ENCODE results near the gene MYMK.

MYMK gene

DNA sequence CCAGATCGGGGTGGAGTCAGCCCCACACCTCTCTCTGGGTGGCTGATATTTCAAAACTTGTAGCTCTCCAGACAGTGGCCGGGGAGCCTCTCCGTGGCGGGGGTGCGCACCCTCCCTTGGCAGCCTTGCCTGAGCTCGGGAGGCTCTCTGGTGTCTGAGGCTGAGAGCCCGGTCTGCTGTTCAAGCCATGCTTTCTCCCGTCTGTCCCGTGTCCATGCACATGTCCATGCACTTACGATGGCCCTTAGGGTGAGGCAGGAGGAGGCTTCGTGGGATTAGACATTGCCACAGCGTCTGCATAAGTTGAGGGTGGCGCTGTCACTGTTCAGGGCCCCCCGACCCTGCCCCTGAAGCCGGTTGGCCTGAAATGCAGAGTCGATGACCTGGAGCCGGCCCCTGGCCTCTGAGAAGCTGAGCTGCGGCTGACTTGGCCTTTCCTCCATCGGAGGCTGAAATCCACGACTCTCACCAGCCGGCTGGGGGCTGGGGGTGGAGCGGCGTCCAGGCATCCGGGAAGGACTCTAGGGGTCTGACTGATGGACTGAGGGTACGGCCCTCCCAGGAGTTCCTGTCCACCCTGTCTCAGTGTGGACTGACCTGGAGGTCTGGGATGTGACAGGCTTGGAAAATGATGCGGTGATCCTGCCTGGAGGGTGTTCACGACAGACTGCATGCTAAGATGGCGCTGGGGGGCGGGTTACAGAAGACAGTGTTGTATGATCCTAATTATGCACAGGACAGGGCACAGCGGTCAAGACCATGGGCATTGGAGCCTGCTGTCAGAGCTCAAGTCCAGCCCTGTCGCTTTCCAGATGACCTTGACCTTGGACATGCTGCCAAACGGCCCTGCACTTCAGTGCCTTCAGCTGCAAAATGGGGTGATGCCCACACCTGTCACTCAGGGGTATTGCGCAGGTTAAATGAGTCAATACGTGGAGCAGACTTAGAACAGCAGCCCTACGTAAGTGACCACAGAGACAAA lies 27.6 kb downstream of the MYMK start:
- no peak for DNase-seq

DNA sequence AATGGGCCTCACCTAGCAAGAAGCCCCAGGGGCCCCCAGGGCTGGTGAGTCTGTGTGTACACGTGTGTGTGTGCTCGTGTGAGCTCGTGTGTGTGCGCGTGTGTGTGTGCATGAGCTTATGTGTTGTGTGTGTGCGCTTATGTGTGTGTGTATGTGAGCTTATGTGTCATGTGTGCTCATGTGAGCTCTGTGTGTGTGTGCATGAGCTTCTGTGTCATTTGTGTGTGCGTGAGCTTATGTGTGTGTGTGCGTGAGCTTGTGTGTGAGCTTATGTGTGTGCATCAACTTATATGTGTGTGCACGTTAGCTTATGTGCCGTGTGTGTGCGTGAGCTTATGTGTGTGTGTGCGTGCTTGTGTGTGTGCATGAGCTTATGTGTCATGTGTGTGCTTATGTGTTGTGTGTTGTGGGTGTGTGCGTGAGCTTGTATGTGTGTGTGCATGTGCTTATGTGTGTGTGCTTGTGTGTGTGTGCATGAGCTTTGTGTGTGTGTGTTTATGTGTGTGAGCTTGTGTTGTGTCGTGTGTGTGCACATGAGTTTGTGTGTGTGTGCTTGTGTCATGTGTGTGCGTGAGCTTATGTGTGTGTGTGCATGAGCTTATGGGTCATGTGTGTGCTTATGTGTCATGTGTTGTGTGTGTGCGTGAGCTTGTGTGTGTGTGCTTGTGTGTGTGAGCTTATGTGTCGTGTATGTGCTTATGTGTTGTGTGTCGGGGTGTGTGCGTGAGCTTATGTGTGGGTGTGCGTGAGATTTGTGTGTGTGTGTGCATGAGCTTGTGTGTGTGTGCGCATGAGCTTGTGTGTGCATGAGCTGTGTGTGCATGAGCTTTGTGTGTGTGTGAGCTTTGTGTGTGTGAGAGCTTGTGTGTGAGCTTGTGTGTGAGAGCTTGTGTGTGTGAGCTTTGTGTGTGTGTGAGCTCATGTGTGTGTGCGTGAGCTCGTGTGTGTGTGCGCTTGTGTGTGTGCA lies 29.1 kb downstream of the MYMK start:
- no peak for DNase-seq

DNA sequence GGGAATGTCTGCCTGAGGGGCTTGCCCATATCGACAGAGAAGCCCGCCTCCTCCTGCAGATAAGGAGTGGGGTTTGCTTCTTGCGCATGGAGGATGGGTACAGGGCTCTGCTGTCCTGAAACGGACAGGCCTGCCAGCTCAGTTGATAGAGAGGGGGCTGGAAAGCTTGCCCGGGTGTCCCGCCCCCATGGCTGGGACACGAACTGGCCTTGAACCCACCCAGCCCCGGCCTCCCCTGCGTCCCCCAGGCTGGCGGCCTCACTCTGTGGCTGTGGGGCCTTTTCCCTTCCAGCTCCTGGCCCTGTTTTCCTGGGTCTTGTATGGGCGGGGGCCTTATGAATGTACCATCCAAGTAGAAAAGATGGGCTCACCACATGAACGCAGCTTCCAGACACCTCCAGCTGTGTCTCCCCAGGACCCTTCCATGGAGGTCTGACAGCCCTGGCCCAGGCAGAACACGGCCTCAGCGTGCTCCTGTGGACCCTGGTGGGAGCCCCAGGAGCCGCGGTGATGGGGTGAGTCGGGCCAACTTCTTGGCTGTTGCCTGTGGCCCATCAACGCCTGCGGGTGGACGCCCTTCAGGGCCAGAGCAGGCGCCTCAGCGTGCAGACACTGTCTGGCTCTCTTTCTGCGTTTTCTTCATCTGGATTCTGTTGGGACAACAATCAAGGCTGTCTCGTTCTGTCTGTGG lies 30.0 kb downstream of the MYMK start:
- DNase-seq: no peak

DNA sequence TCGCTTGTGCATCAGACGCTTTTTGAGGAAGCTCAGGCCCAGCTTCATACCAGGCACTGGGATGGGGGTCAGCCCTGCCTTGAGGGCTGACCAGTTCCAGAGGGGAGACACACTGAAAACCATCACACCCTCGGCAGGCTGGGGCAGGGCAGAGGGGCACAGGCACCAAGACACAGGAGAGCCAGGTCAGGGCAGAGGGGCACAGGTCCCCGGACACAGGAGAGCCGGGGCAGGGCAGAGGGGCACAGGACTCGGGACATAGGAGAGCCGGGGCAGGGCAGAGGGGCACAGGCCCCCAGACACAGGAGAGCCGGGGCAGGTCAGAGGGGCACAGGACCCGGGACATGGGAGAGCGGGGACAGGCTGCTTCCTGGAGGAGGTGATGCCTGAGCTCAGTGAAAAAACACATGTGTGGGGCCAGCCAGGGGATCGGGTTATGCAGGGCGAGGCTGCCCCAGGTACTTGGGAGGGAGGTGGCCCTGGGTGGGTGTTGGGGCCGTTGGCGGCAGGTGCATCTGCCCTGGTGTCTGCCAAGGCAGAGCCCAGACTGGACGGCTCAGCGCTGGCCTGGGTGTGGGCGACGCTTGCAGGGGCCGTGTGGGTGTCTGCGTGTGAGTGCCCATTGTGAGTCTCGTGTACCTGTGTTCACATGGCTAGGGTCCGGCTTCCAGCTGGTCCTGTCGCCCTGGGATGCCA lies 30.8 kb downstream of the MYMK start:
- DNase-seq: no peak

DNA sequence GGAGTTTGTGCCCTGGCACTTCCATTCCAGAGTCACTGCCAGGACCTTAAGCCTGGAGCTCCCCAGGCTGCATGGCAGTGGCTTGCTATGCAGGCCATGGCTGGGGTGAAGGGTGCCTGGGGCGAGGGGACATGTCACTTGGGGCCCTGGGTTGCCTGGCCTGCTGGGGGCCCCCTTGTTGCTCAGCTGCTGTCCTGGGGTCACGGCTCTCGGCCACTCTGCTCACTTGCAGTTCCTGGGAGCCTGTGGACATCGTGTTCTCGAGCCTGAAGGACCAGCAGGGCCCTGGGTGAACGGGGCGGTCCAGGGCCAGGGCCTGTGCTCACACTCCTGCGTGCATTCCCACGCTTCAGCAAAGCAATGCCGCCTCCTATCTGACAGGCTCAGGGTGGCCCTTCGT lies 31.3 kb downstream of the MYMK start:
- DNase-seq: no peak

DNA sequence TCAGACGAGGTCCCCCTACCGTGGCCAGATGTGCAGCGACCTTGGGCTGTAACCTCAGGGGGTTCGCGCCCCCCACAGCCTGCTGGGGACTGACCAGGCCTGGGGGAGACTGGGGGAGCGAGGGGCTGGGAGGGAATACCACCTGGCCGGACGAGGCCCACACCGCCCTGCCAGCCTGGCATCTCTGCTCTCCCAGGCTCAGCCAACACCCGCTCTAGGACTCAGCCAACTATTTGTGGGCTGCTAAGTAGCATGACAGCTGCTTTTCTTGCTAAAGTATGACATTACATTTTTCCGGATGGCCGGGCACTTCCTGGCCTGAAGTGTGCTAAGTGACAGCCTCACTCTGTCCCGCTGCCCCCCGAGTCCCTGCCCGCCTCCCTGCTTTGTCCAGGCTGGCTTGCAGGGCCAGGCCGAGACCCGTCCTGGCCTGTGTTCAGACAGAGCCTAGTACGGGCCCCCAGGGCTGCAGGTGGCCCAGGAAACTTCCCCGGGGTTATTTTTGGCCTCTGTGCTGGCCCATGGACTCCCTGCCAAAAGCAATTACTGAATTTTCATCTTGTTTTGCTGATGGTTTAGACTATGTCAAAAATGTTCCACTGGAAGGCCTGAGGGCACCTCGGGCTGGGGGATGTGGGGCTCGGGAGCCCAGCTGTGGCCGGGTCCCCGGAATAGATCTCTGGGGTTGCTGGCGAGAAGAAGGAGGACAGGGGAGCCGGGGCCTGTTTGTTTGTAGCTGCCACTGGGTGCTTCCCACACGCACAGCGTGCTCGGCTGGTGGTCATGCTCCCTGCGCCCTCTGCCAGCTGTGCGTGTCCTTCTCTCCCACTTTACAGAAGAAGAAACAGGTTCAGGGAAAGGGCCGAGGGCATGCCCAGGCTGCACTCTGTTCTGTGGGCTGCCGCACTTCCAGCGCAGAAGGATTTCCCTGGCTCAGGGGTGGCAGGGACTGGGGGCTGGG lies 32.4 kb downstream of the MYMK start:
- DNase-seq: peak; percentile 16

DNA sequence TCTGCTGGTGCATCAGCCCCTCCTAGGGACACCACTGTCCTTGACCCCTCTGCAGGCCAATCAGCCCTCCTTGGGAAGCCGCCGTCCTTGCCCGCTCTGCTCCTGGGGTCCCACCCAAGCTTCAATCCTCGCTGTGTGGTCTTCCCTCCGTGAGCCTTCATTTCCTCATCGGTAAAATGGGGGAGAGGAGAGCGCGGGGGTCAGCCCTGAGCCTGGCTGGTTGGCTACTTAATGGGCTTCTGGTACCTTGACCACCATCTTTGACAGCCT lies 33.2 kb downstream of the MYMK start:
- no peak for DNase-seq

DNA sequence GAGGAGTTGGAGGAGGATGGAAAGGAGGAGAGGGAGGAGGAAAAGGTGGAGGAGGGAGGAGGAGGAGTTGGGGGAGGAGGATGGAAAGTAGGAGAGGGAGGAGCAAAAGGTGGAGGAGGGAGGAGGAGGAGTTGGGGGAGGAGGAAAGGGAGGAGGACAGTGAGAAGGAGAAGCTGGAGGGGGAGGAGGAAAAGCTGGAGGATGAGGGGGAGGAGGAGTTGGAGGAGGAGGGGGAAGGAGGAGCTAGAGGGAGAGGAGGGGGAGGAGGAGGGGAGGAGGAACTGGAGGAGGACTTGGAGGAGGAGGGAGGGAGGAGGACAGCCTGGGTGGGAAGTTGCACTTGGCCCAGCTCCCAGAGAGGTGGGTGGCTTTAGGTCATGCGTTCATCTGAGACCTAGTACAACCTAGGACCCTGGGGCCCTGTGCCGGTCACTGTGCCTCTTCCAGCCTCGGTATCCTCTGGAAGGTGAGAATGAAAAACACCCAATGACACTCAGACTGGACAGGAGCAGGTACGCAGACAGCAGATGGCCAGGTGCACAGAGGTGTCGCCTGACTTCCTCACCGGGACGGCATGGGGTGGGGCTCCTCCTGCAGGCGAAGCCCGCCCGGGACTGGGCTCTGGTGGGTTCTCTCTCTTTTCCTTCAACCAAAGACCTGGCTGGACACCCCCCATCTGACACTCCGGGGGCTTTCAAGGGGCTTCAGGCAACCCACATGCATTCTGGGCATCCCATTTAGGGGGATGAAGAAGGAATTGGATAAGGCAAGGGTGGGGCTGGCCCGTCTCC lies 33.7 kb downstream of the MYMK start:
- peak; percentile 32 for DNase-seq

DNA sequence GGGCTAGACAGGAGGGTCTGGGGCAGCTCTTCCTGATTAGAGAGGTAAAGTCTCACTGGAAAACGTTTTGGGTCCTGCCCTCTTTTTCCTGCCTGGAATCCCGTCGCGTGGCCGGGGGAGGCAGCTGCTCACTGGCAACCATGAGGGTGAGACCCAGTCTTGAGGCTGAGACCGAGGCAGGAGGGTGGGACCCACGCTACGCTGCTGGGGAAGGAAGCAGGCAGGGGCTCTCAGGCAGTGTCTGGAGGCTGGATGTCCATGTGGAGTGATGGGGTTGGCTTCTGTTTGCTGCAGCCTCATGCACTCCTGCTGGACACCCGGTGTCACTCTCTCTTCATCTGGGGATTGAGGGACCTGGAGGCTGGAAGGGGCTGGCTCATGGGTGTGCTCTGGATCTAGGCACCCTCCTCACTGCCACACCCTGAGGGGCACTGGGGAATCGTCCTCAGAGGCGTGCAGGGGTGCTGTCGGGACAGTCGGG lies 34.5 kb downstream of the MYMK start:
- no peak for DNase-seq

DNA sequence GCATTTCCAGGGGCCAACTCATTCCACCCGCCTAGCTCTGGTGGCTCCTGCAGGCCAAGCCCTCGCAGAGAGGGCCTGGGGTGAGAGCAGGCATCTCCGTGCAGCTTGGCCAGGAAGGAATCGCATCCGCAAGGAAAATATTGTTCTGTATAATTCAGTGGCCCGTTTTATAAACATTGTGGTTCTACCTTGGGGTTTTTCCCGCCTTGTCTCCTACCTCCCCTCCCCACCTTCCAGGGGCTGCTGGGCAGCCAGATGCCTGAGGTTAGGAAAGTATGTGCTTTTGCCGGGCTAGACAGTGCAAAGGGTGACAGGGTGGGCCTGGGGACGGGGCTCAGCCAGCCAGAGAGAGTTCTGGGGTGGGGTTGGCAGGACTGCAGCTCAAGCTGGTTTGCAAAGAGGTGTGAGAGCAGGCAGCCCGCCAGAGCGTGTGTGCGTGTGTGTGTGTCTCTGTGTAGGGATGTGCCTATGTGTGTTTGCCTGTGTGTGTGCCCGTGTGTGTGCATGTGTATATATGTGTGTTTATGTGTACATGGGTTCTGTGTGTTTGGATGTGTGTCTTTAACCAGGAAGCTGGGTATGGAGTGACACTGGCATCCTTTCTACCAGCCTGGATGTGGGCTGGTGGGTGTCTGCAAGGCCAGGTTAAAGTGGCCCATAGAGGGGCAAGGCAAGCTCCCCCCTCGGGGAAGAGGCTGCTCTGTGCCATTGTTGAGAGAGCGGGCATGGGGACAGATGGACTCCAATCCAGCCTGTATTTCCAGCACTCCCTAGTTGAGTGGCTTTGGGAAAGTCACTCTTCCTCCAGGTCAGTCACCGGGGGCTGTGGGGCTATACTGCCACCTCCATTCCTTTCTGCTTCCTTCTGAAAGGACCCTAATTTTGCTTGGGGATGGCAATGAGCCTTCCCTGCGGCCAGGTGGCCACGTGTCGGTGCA lies 35.2 kb downstream of the MYMK start:
- no peak for DNase-seq

DNA sequence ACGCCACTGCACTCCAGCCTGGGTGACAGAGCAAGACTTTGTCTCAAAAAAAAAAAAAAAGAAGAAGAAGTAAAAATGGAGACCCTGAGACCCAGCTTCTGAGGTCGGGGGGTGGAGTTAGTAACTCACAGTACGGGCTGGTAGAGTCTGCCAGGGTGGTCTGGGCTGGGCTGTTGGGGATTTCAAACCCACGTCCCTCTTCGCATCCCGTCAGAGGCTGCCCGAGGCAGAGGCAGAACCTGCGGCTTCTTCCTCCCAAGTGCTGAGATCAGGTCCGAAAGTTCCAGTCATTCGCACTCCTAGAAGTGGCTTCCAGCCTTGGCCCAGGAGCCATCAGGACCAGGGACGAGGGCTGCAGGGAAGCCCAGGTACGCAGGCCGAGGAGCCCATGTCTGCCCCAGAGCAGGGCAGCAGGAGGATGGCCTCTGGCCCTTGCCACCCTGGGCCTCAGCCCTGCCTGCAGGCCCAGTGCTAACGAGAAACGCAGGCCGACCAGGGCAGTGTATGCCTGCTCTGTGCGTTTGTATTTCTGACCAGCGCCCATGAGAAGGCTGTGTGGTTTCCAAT lies 36.0 kb downstream of the MYMK start:
- no peak for DNase-seq

DNA sequence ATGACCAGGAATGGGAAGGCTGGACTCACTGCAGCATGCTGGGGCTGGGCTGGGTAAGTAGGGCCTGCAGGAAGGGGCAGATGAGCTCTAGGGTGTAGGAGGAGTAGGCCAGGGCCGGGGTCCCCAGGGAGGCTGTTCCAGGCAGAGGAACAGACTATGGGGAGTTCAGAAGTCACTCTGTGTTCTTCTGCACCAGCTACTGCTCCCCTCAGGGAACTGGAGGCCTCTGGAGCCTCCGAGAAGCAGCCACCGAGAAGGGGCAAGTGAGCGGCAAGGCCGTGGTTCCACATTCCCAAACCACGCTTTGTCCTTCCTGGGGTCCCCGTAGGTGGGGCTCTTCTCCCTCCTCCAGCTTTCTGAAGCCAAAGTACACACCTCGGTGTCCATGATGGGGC lies 37.4 kb downstream of the MYMK start:
- no peak for DNase-seq

DNA sequence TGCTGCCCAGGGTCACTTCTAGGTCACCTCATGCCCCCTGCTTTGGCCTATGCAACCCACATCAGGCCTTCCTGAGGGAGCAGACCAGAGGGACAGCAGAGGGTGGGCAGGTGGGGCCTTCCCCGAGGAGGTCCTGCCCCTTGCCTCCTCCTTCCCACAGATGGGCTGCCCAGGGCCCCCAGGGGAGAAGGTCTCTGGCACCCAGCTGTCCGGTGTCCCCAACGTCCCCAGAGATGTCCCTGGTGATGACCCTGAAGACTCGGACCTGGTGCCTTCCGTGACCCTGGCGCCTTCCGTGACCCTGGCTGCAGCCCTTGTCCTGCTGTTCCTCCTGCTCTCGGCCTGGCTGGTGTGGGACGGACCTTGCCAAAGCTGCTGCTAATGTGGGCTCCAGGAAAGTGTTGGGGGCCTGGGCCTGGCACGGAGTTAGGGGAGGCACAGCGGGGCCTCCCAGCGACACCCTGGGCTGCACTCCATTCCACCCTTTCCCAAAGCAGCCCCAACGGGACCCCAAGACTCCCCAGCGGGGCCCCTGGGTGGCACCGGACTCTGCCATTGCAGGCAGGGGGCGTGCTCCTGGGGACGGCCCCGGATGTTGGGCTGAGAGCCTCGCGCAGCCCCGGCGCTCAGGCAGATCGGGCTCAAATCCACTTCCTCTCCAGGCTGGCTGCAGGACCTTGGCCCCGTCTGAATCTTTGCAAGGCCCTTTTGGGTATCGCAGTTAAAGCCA lies 39.1 kb downstream of the MYMK start:
- DNase-seq: no peak

DNA sequence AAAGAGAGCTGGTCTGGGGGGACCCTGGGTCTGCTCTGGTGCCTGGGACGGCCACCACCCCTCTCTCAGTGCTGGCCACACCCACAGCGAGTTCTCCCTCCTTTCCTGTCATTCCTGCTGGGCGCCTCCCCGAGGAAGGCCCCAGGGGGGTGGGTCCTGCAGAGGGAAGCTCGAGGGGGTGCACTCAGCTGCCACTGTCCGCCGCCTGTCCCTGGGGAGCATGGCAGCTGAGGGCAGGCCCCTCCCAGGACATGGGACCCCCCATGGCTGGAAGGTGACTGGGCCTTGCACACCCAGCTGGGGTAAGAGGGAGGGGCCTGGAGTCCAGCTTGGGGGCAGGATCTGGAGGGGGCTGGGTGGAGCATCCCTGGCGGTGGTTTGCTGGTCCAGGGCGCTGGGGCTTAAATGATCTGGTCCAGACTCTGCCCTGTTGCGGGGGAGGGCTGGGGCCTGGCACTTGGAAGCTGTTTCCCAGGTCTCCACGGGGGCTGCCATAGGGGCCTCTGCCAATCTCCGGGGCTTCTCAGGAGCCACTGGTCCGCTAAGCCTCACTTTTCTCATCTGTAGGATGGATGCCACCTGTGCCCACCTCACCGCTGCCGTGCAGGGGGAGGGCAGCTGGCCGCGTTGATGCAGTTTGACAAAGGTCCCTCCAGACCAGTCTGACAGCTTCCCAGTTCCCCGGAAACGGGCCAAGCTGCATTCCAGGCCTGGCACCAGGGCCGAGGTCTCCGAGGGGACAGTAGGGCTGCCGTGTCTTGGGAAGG lies 39.9 kb downstream of the MYMK start:
- peak; percentile 60 for DNase-seq

DNA sequence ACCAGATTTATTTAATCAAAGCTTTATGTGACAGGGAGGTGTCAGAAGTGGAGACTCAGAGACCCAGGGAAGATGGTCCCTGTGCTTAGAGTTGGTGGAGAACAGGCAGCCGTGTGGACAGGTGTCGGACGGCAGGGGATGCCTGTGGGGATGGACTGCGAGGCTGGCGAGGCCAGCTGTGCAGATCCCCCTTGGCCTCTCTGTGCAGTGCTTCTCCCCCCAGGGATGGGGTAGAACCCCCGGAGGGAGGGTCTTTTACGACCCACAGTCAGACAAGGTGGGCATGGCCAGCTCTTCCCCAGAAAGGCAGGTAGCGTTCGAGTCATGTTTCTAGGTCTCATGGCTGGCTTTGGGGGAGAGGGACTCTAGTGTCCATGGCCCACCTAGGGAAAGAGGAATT lies 41.1 kb downstream of the MYMK start:
- no peak for DNase-seq

DNA sequence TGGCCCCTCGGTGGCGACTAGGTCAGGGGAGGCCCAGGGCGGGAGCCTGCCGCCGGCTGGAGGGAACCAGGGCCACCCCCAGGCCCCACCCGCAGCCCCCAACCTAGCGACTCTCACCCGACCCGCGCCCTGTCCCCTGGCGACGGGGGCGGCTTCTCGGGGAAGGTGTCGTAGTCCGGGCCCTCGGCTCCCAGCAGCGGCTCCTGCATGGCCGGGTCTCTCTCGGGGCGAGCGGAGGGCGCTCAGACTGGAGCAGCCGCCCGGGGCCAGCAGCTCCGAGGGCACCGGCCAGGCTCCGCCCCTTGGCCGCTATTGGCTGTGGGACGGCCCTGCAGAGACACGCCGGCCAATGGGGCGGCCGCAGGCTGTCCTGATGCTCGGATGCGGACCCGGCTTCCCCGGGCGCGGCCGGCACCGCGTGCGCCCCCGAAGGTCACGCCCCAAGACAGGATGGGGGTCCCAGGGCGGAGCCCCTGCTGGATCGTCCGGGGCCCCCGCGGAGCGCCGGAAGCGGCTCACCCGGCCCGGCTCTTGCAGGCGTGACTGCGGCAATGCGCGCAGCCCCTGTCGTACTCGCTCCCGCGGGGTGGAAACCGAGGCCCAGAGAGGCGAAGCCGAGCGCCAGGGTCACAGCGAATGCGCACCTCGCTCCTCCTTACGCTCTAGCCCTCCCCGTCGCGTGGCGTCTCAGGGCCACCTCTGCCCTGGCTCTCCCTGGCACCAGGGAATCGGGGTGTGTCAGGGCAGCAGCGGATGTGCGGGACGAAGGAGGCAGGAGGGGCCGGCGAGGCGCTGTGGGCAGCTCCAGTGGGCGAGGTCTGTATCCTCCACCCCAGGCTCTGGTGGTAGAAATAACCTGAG lies 45.7 kb downstream of the MYMK start, which contains the start of gene SLC2A6:
Gene SLC2A6 (minus strand): TSS at position 249 of the 861 bp plus-strand sequence. CDS start 40 bp downstream, at position 209.
- peak; percentile 95 for DNase-seq

Data from NCI-H69 (cell line).